ENCODE data around the gene BLACAT1.

BLACAT1 gene

DNA sequence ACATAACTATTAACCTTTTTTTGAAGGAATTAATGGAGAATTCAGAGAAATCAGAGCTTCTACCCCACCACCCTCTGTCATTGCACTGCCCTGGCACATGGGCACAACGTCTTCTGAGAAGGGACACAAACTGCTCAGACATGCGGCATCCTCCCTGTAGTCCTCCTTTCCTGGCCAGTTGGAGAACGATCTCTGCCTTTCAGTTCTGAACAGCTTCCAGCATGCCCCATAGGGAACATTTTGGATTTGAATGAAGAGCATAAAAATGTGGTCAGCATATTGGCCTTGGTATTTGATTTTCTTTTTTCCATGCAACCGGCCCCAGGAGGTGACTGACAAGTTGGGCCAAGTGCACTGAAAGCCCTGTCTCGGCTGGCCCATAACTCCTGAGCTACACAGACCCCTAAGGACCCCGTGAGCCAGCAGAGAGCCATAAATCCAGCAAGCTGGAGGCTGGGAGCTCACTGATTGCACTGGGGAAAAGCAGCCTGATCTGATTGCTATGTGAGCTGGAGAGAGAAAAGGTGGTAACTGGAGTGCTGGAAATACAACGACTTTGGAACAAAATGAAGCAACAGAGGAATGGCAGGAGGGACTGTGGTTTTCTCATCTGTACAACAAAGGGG is 10.9 kb upstream of the BLACAT1 start:
- no peak for TF ChIP-seq TEAD4 (IDR thresholded peaks at IDR 0.05)
- no peak for TF ChIP-seq EP300 (IDR thresholded peaks at IDR 0.05; ENCODE audit: borderline replicate concordance)
- TF ChIP-seq RAD21 (IDR thresholded peaks at IDR 0.05; ENCODE audit: low read depth) = no peak
- TF ChIP-seq FOXM1 (IDR thresholded peaks at IDR 0.05; ENCODE audit: borderline replicate concordance, low read depth) = no peak
- TF ChIP-seq, protein P1, sequence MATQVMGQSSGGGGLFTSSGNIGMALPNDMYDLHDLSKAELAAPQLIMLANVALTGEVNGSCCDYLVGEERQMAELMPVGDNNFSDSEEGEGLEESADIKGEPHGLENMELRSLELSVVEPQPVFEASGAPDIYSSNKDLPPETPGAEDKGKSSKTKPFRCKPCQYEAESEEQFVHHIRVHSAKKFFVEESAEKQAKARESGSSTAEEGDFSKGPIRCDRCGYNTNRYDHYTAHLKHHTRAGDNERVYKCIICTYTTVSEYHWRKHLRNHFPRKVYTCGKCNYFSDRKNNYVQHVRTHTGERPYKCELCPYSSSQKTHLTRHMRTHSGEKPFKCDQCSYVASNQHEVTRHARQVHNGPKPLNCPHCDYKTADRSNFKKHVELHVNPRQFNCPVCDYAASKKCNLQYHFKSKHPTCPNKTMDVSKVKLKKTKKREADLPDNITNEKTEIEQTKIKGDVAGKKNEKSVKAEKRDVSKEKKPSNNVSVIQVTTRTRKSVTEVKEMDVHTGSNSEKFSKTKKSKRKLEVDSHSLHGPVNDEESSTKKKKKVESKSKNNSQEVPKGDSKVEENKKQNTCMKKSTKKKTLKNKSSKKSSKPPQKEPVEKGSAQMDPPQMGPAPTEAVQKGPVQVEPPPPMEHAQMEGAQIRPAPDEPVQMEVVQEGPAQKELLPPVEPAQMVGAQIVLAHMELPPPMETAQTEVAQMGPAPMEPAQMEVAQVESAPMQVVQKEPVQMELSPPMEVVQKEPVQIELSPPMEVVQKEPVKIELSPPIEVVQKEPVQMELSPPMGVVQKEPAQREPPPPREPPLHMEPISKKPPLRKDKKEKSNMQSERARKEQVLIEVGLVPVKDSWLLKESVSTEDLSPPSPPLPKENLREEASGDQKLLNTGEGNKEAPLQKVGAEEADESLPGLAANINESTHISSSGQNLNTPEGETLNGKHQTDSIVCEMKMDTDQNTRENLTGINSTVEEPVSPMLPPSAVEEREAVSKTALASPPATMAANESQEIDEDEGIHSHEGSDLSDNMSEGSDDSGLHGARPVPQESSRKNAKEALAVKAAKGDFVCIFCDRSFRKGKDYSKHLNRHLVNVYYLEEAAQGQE (IDR thresholded peaks at IDR 0.05; ENCODE audit: low read depth) = no peak
- TF ChIP-seq NFIC (IDR thresholded peaks at IDR 0.05) = no peak
- TF ChIP-seq YY1 (IDR thresholded peaks at IDR 0.05; ENCODE audit: low read depth) = no peak
- TF ChIP-seq TCF12 (IDR thresholded peaks at IDR 0.05; ENCODE audit: low read depth) = no peak
- no peak for TF ChIP-seq TAF1 (IDR thresholded peaks at IDR 0.05; ENCODE audit: low read depth)
- TF ChIP-seq, protein P2, sequence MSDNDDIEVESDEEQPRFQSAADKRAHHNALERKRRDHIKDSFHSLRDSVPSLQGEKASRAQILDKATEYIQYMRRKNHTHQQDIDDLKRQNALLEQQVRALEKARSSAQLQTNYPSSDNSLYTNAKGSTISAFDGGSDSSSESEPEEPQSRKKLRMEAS (IDR thresholded peaks at IDR 0.05) = no peak
- TF ChIP-seq CREB1 (IDR thresholded peaks at IDR 0.05; ENCODE audit: low read depth) = no peak
- TF ChIP-seq EGR1 (IDR thresholded peaks at IDR 0.05) = no peak

DNA sequence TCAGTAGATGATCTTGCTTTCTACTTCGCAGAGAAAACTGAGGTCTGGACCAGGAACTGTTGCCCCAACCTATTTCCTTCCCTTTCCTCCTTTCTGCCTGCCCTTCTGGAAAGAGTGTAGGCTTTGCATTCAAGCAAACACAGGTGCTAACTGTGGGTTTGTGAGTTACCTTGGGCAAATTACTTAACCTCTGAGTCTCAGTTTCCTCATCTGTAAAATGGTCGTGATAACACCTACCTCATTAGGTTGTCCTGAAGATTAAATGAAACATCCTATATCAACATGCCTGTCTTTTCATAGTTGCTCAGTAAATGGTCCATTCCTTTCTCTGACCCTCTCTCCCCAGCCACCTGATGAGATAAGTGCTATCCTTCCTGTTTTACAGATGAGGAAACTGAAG is 9.5 kb upstream of the BLACAT1 start:
- TF ChIP-seq, protein P3, sequence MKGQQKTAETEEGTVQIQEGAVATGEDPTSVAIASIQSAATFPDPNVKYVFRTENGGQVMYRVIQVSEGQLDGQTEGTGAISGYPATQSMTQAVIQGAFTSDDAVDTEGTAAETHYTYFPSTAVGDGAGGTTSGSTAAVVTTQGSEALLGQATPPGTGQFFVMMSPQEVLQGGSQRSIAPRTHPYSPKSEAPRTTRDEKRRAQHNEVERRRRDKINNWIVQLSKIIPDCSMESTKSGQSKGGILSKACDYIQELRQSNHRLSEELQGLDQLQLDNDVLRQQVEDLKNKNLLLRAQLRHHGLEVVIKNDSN (IDR thresholded peaks at IDR 0.05) = no peak
- TF ChIP-seq CREB1 (IDR thresholded peaks at IDR 0.05; ENCODE audit: low read depth) = no peak
- TF ChIP-seq, protein P2 (IDR thresholded peaks at IDR 0.05) = no peak
- no peak for TF ChIP-seq EGR1 (IDR thresholded peaks at IDR 0.05)
- TF ChIP-seq RAD21 (IDR thresholded peaks at IDR 0.05; ENCODE audit: low read depth) = no peak
- TF ChIP-seq ZBTB7A (IDR thresholded peaks at IDR 0.05; ENCODE audit: low read depth) = no peak
- no peak for TF ChIP-seq TEAD4 (IDR thresholded peaks at IDR 0.05)
- no peak for TF ChIP-seq FOXM1 (IDR thresholded peaks at IDR 0.05; ENCODE audit: borderline replicate concordance, low read depth)
- no peak for TF ChIP-seq CEBPB (IDR thresholded peaks at IDR 0.05)

DNA sequence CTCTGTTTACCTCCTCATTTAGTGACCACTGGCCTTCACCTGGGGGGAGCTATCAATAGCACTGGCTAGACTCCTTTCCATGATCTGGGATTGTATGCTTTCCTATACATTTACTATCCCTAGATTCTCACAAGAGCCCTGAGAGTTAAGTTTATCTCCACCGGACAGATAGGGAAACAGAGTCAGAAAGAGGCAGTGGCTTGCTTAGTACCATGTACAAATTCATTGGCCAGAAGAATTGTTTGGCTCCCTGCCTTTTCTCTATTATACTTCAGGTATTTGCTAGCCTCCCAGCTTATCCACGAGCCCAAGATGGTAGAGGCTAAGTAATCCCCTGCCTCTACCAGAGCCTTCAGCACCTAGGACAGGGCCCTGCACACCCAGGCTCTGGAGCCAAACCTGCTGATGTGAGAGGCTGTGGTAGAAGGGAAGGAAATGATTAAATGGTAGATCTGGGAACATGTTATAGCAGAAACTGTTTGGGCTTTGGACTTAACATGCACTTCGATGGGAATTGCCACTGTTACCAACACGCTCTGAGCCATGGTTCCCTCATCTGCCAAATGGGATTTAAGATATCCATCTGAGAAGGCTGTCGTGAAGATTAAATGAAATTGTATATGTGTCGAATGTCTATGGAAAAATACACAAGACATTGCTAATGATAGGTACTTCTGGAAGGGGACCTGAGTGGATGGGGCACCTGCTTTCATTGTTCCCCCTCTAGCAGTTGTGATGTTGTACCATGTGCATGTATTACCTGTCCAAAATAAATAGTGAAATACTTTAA is 3.1 kb upstream of the BLACAT1 start:
- TF ChIP-seq ZBTB7A (IDR thresholded peaks at IDR 0.05; ENCODE audit: low read depth) (no peak), TEAD4 (IDR thresholded peaks at IDR 0.05) (no peak), NFIC (IDR thresholded peaks at IDR 0.05) (0 out of 2 replicates have a peak, but pooled peaks have one; percentile 15), FOXM1 (IDR thresholded peaks at IDR 0.05; ENCODE audit: borderline replicate concordance, low read depth) (no peak), YY1 (IDR thresholded peaks at IDR 0.05; ENCODE audit: low read depth) (peak; percentile 57; the same call in 1 of the 2 replicates), TAF1 (IDR thresholded peaks at IDR 0.05; ENCODE audit: low read depth) (no peak), TCF12 (IDR thresholded peaks at IDR 0.05; ENCODE audit: low read depth) (no peak), EGR1 (IDR thresholded peaks at IDR 0.05) (no peak), CEBPB (IDR thresholded peaks at IDR 0.05) (no peak)
- TF ChIP-seq, protein P1 (IDR thresholded peaks at IDR 0.05; ENCODE audit: low read depth) = peak; percentile 96
- TF ChIP-seq, protein P3 (IDR thresholded peaks at IDR 0.05) = no peak

DNA sequence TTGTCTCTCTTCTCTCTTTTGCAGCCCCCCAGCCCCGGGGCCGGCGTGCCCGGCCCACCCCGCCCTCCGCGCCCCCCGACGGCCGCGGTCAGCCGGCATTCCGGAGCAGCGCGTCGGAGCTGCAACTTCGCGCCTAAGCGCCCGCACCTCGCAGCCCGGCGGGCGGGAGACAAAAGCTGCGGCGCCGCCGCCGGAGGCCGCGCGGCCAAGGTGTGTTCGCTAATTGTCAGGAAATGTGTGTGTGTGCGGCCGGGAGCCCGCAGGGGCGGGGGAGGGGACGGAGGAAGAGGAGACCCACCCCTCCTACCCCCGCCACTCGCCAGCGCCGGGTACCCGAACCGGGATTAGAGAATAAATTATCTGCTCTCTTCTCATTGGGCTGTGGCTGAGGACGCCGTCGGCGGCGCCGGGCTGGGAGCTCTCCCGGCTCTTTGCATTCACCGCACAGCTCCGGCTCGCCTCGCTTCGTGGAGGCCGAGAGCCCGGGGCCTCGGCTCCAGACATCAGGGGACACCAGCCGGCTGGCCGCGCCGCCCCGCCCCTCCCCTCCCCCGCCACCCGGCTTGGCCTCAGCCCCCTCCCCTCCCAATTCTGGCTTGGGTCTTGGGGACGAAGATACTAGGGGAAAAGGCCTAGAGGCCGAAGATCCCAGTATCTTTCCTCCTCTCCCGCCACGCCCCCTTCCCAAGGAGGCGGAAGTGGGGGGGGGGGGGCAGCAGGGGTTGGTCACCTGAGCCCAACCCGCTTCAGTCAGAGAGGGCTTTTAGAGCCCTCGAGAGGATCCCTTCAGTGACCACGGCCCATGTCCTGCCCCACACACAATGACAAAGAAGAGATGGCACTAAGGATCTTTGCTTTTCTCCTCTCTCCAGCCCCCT is 1.3 kb upstream of the BLACAT1 start:
- no peak for TF ChIP-seq TEAD4 (IDR thresholded peaks at IDR 0.05)
- TF ChIP-seq, protein P2 (IDR thresholded peaks at IDR 0.05) = peak; percentile 67
- TF ChIP-seq ZBTB7A (IDR thresholded peaks at IDR 0.05; ENCODE audit: low read depth) = peak; percentile 63
- TF ChIP-seq, protein P1 (IDR thresholded peaks at IDR 0.05; ENCODE audit: low read depth) = no peak
- TF ChIP-seq CEBPB (IDR thresholded peaks at IDR 0.05) = no peak
- no peak for TF ChIP-seq TCF12 (IDR thresholded peaks at IDR 0.05; ENCODE audit: low read depth)
- TF ChIP-seq, protein P3 (IDR thresholded peaks at IDR 0.05) = 0 out of 2 replicates have a peak, but pooled peaks have one; percentile 13
- TF ChIP-seq TAF1 (IDR thresholded peaks at IDR 0.05; ENCODE audit: low read depth) = no peak
- TF ChIP-seq RAD21 (IDR thresholded peaks at IDR 0.05; ENCODE audit: low read depth) = no peak
